HepG2 (cell line): ENCODE results near the gene ARHGAP45. TPM values are rescaled to one million over a fixed set of nuclear protein-coding genes. Genes with fewer than 3 reads are reported as not detected.

ENCODE experiments used
- ADNP ChIP-seq: sonication (generic); formaldehyde crosslinking; IDR thresholded peaks from 2 replicates; pipeline ENCODE4 v1.4.0; 2020; ENCODE audit warnings: missing genetic modification reagents
- CCDC6 ChIP-seq: sonication (generic); formaldehyde crosslinking; IDR thresholded peaks from 2 replicates; pipeline ENCODE4 v1.8.1; 2022; ENCODE audit warnings: mild to moderate bottlenecking, missing genetic modification reagents, moderate library complexity
- ESRRA ChIP-seq: sonication (generic); formaldehyde crosslinking; IDR thresholded peaks from 2 replicates; pipeline ENCODE4 v1.5.1; 2020; ENCODE audit warnings: mild to moderate bottlenecking, low read depth, missing genetic modification reagents
- GPN1 ChIP-seq: sonication (generic); formaldehyde crosslinking; IDR thresholded peaks from 2 replicates; pipeline ENCODE4 v1.5.1; 2020; ENCODE audit warnings: missing genetic modification reagents, borderline replicate concordance
- JDP2 ChIP-seq: sonication (generic); formaldehyde crosslinking; IDR thresholded peaks from 2 replicates; pipeline ENCODE4 v1.8.1; 2022; ENCODE audit warnings: missing genetic modification reagents, borderline replicate concordance
- PHB2 ChIP-seq: fragments of 450-650 bp; IDR thresholded peaks from 2 replicates; pipeline ENCODE4 v1.6.1; 2018; ENCODE audit not compliant: partially characterized antibody
- RFX1 ChIP-seq: fragments of 450-650 bp; IDR thresholded peaks from 2 replicates; pipeline ENCODE4 v1.6.1; 2017
- SNAI1 ChIP-seq: sonication (generic); formaldehyde crosslinking; IDR thresholded peaks from 2 replicates; pipeline ENCODE4 v1.5.0; 2020; ENCODE audit warnings: mild to moderate bottlenecking, missing genetic modification reagents, borderline replicate concordance
- SNRNP70 ChIP-seq: fragments of 200-400 bp; formaldehyde crosslinking; IDR thresholded peaks from 2 replicates; pipeline ENCODE4 v1.6.1; 2017; ENCODE audit warnings: mild to moderate bottlenecking, low read depth, low read length, moderate library complexity
- ZFP82 ChIP-seq: sonication (generic); formaldehyde crosslinking; IDR thresholded peaks from 2 replicates; pipeline ENCODE4 v1.5.1; 2020; ENCODE audit warnings: mild to moderate bottlenecking, missing genetic modification reagents, borderline replicate concordance
- ZNF160 ChIP-seq: sonication (generic); formaldehyde crosslinking; IDR thresholded peaks from 2 replicates; pipeline ENCODE4 v1.8.0; 2022; ENCODE audit warnings: mild to moderate bottlenecking, inconsistent platforms, missing genetic modification reagents
- ZNF629 ChIP-seq: sonication (generic); formaldehyde crosslinking; conservative IDR thresholded peaks from 2 replicates; pipeline ENCODE4 v1.5.0; 2020; ENCODE audit warnings: missing genetic modification reagents
- ZNF777 ChIP-seq: sonication (generic); formaldehyde crosslinking; IDR thresholded peaks from 2 replicates; pipeline ENCODE4 v1.4.0; 2020; ENCODE audit warnings: missing genetic modification reagents
- polyA plus RNA-seq, 8 experiments: library from polyadenylated mRNA; depleted of rRNA in 3 of 8; stranded (reverse) in 7 of 8; unstranded in 1 of 8; fragments of >200 nt; fragmentation: Illumina TruSeq in 4 of 8; extraction: Trizol in 4 of 8; gene quantifications; 2 replicates each; pipeline versions ENCODE4 v1.2.1 to v1.2.3, GENCODE V29; 2011 to 2016; ENCODE audit warnings: low read depth in 4 of 8, missing spikeins in 1 of 8, mixed read lengths in 1 of 8; ENCODE audit not compliant: insufficient read depth in 1 of 8
- total RNA-seq, 5 experiments: library from RNA; depleted of rRNA; stranded (reverse); fragments of >200 nt; fragmentation: Illumina TruSeq; extraction: Trizol; gene quantifications; 2 replicates each; pipeline ENCODE4 v1.2.3, GENCODE V29; 2016; ENCODE audit warnings: low read depth in 1 of 5
- TF ChIP-seq, protein P1 (sequence below): IDR thresholded peaks from 2 replicates; pipeline ENCODE4 v1.6.1; 2018; ENCODE audit warnings: missing genetic modification reagents
- TF ChIP-seq, protein P2 (sequence below): sonication (generic); formaldehyde crosslinking; IDR thresholded peaks from 2 replicates; pipeline ENCODE4 v1.4.0; 2020; ENCODE audit warnings: missing genetic modification reagents
- TF ChIP-seq, protein P3 (sequence below): sonication (generic); formaldehyde crosslinking; IDR thresholded peaks from 2 replicates; pipeline ENCODE4 v1.4.0; 2020; ENCODE audit warnings: missing genetic modification reagents
- TF ChIP-seq, protein P4 (sequence below): sonication (generic); formaldehyde crosslinking; IDR thresholded peaks from 2 replicates; pipeline ENCODE4 v1.4.0; 2020; ENCODE audit warnings: missing genetic modification reagents
- TF ChIP-seq, protein P5 (sequence below): sonication (generic); formaldehyde crosslinking; IDR thresholded peaks from 2 replicates; pipeline ENCODE4 v1.8.0; 2022; ENCODE audit warnings: low read depth, missing genetic modification reagents
- TF ChIP-seq, protein P6 (sequence below): sonication (generic); formaldehyde crosslinking; IDR thresholded peaks from 2 replicates; pipeline ENCODE4 v1.4.0; 2020; ENCODE audit warnings: missing genetic modification reagents, mild to moderate bottlenecking, borderline replicate concordance

Gene ARHGAP45
- total and polyA plus RNA-seq, 2 of the 13 experiments (the other 11 are each of a cell fraction or from before 2014, with no cell fraction given): 0.84 to 32.0 TPM

DNA sequence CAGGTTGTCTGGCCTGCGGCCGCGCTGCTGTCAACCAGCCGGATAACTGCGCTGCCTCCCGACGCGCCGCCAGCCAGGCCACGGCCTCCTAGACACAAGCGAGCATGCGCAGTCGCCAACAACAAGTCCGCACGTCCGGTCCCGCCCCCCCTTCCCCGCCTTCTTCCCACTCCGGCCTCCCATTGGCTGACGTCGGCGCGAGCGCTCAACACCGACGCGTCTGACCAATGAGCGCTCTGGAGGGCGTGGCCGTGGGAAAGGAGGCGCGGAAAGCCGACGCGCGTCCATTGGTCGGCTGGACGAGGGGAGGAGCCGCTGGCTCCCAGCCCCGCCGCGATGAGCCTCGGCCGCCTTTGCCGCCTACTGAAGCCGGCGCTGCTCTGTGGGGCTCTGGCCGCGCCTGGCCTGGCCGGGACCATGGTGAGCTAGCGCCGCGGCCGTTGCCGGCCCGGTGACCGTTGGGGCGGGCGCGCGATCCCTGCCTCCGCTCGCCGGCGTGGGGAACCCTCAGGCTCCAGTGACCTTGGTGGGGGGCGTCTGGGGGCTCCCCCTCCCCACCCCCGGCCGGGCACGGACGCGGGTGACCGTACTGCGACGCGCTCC is 36.8 kb downstream of the ARHGAP45 start, which contains the start of gene GPX4 (continued):
- TF ChIP-seq, protein P1, sequence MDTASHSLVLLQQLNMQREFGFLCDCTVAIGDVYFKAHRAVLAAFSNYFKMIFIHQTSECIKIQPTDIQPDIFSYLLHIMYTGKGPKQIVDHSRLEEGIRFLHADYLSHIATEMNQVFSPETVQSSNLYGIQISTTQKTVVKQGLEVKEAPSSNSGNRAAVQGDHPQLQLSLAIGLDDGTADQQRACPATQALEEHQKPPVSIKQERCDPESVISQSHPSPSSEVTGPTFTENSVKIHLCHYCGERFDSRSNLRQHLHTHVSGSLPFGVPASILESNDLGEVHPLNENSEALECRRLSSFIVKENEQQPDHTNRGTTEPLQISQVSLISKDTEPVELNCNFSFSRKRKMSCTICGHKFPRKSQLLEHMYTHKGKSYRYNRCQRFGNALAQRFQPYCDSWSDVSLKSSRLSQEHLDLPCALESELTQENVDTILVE (CRISPR knock-in tag): no peak; the same call in 1 of the 2 replicates
- no peak for TF ChIP-seq PHB2
- TF ChIP-seq, protein P2, sequence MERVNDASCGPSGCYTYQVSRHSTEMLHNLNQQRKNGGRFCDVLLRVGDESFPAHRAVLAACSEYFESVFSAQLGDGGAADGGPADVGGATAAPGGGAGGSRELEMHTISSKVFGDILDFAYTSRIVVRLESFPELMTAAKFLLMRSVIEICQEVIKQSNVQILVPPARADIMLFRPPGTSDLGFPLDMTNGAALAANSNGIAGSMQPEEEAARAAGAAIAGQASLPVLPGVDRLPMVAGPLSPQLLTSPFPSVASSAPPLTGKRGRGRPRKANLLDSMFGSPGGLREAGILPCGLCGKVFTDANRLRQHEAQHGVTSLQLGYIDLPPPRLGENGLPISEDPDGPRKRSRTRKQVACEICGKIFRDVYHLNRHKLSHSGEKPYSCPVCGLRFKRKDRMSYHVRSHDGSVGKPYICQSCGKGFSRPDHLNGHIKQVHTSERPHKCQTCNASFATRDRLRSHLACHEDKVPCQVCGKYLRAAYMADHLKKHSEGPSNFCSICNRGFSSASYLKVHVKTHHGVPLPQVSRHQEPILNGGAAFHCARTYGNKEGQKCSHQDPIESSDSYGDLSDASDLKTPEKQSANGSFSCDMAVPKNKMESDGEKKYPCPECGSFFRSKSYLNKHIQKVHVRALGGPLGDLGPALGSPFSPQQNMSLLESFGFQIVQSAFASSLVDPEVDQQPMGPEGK (CRISPR knock-in tag): no peak
- no peak for TF ChIP-seq GPN1 (CRISPR knock-in tag)
- no peak for TF ChIP-seq ESRRA
- TF ChIP-seq, protein P3, sequence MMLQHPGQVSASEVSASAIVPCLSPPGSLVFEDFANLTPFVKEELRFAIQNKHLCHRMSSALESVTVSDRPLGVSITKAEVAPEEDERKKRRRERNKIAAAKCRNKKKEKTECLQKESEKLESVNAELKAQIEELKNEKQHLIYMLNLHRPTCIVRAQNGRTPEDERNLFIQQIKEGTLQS (CRISPR knock-in tag): peak; percentile 52; the same call in 1 of the 2 replicates
- TF ChIP-seq ZFP82 (CRISPR knock-in tag): no peak
- TF ChIP-seq, protein P4, sequence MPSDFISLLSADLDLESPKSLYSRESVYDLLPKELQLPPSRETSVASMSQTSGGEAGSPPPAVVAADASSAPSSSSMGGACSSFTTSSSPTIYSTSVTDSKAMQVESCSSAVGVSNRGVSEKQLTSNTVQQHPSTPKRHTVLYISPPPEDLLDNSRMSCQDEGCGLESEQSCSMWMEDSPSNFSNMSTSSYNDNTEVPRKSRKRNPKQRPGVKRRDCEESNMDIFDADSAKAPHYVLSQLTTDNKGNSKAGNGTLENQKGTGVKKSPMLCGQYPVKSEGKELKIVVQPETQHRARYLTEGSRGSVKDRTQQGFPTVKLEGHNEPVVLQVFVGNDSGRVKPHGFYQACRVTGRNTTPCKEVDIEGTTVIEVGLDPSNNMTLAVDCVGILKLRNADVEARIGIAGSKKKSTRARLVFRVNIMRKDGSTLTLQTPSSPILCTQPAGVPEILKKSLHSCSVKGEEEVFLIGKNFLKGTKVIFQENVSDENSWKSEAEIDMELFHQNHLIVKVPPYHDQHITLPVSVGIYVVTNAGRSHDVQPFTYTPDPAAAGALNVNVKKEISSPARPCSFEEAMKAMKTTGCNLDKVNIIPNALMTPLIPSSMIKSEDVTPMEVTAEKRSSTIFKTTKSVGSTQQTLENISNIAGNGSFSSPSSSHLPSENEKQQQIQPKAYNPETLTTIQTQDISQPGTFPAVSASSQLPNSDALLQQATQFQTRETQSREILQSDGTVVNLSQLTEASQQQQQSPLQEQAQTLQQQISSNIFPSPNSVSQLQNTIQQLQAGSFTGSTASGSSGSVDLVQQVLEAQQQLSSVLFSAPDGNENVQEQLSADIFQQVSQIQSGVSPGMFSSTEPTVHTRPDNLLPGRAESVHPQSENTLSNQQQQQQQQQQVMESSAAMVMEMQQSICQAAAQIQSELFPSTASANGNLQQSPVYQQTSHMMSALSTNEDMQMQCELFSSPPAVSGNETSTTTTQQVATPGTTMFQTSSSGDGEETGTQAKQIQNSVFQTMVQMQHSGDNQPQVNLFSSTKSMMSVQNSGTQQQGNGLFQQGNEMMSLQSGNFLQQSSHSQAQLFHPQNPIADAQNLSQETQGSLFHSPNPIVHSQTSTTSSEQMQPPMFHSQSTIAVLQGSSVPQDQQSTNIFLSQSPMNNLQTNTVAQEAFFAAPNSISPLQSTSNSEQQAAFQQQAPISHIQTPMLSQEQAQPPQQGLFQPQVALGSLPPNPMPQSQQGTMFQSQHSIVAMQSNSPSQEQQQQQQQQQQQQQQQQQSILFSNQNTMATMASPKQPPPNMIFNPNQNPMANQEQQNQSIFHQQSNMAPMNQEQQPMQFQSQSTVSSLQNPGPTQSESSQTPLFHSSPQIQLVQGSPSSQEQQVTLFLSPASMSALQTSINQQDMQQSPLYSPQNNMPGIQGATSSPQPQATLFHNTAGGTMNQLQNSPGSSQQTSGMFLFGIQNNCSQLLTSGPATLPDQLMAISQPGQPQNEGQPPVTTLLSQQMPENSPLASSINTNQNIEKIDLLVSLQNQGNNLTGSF (CRISPR knock-in tag): no peak
- TF ChIP-seq RFX1: no peak
- TF ChIP-seq, protein P5, sequence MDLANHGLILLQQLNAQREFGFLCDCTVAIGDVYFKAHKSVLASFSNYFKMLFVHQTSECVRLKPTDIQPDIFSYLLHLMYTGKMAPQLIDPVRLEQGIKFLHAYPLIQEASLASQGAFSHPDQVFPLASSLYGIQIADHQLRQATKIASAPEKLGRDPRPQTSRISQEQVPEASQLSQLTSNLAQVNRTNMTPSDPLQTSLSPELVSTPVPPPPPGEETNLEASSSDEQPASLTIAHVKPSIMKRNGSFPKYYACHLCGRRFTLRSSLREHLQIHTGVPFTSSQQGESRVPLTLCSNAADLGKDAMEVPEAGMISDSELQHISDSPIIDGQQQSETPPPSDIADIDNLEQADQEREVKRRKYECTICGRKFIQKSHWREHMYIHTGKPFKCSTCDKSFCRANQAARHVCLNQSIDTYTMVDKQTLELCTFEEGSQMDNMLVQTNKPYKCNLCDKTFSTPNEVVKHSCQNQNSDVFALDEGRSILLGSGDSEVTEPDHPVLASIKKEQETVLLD (CRISPR knock-in tag): no peak
- TF ChIP-seq CCDC6 (CRISPR knock-in tag): peak; percentile 71; the same call in 1 of the 2 replicates
- no peak for TF ChIP-seq SNAI1
- TF ChIP-seq SNRNP70: no peak
- no peak for TF ChIP-seq ZNF777 (CRISPR knock-in tag)
- TF ChIP-seq, protein P6, sequence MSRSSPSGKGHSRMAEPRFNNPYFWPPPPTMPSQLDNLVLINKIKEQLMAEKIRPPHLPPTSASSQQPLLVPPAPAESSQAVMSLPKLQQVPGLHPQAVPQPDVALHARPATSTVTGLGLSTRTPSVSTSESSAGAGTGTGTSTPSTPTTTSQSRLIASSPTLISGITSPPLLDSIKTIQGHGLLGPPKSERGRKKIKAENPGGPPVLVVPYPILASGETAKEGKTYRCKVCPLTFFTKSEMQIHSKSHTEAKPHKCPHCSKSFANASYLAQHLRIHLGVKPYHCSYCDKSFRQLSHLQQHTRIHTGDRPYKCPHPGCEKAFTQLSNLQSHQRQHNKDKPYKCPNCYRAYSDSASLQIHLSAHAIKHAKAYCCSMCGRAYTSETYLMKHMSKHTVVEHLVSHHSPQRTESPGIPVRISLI (CRISPR knock-in tag): no peak; the same call in 1 of the 2 replicates
- no peak; the same call in 1 of the 2 replicates for TF ChIP-seq ZNF160
- TF ChIP-seq JDP2 (CRISPR knock-in tag): no peak
- TF ChIP-seq ADNP (CRISPR knock-in tag): no peak
- TF ChIP-seq ZNF629 (CRISPR knock-in tag): no peak
